ENCODE measurements around the gene CACFD1.

CACFD1 gene

GRCh38 chr9:133514460-133515239 lies 54.9 kb downstream of the CACFD1 start:
- H3K4me3 ChIP-seq (ENCODE audit: low read depth, low read length), result no peak overlapping the region
- ChIA-PET CTCF (no interaction called here), POLR2A (no interaction called here)
- DNase-seq (ENCODE audit: low read depth, low spot score), result no peak
- TF ChIP-seq, protein P1, sequence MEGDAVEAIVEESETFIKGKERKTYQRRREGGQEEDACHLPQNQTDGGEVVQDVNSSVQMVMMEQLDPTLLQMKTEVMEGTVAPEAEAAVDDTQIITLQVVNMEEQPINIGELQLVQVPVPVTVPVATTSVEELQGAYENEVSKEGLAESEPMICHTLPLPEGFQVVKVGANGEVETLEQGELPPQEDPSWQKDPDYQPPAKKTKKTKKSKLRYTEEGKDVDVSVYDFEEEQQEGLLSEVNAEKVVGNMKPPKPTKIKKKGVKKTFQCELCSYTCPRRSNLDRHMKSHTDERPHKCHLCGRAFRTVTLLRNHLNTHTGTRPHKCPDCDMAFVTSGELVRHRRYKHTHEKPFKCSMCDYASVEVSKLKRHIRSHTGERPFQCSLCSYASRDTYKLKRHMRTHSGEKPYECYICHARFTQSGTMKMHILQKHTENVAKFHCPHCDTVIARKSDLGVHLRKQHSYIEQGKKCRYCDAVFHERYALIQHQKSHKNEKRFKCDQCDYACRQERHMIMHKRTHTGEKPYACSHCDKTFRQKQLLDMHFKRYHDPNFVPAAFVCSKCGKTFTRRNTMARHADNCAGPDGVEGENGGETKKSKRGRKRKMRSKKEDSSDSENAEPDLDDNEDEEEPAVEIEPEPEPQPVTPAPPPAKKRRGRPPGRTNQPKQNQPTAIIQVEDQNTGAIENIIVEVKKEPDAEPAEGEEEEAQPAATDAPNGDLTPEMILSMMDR (IDR thresholded peaks at IDR 0.05; ENCODE audit: insufficient read depth, low read length, missing control alignments), result no peak

DNA sequence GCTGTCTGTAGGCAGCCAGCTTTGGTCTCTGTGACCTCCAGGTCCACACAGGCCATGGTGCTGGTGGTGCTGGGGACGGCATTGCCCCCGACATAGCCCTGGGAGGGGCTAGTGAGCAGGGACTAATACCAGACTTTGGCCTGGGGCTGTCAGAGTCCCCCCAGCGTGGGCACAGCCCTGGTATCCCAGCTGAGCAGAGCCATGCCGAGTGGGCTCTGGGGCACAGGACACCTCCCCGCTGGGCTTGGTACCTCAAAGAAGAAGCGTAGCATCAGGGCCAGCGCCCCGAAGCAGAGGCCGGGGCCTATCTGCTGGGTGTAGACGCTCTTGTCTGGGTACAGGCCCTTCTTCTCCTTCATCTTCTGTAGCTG lies 55.4 kb downstream of the CACFD1 start:
- POLR2A ChIA-PET, result no interaction called here
- no peak overlapping the region for H3K4me3 ChIP-seq (ENCODE audit: low read depth, low read length)
- DNase-seq (ENCODE audit: low read depth, low spot score), result no peak
- TF ChIP-seq, protein P1 (IDR thresholded peaks at IDR 0.05; ENCODE audit: insufficient read depth, low read length, missing control alignments), result no peak
- CTCF ChIA-PET, result no interaction called here

GRCh38 chr9:133515615-133516255 lies 56.0 kb downstream of the CACFD1 start:
- no peak overlapping the region for H3K4me3 ChIP-seq (ENCODE audit: low read depth, low read length)
- CTCF ChIA-PET, result no interaction called here
- TF ChIP-seq, protein P1 (IDR thresholded peaks at IDR 0.05; ENCODE audit: insufficient read depth, low read length, missing control alignments), result no peak
- no peak for DNase-seq (ENCODE audit: low read depth, low spot score)
- POLR2A ChIA-PET, result no interaction called here

DNA sequence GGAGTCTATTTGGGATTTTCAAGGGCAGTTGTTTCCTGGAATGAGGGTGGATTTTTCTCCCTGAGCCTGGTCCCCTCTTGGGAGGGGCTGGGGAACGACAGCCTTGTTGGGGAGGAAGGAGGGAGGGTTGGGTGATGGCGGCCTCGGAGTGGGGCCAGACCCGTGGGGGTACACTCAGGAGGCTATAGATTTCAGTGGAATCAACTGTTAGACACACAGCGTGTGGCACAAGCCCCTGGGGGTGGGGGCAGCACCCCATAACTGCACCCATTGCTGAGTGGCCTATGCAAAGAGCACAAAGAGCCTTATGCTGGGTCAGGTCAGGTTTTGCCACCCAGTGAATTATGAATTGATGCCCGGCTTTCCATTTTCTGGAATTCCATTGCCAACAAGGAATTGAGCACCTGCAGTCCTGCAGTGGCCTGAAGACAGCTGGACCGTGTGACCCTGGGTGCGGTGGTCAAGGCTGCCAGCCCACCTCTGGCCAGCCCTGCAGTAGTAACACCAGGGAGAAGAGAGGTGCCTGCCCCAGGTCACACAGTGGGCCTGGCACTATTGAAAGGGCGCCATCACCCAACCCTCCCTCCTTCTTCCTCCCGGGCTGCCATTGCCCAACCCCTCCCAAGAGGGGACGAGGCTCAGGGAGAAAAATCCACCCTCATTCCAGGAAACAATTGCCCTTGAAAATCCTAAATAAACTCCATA lies 56.6 kb downstream of the CACFD1 start:
- DNase-seq (ENCODE audit: low read depth, low spot score), result no peak
- TF ChIP-seq, protein P1 (IDR thresholded peaks at IDR 0.05; ENCODE audit: insufficient read depth, low read length, missing control alignments), result no peak
- ChIA-PET POLR2A (no interaction called here), CTCF (no interaction called here)
- H3K4me3 ChIP-seq (ENCODE audit: low read depth, low read length), result no peak overlapping the region

DNA sequence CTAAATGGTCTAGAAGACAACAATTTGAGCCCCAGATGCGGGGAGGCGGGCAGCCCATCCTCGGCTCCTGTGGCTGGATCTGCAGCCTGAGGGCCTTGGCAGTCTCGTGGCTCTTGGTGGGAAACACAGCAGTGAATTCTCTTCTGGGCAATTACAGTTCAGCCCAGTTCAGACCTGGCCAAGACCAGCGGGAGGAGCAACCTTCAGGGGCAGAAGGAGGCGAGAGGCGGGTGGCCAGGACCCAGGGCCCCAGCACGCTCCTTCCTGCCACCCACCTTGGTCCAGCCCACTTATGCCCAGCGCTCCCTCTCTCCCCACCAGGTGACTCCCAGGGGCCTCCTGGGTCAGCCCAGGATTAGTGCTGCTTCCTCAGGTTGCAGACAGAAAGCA lies 57.2 kb downstream of the CACFD1 start:
- POLR2A ChIA-PET, result no interaction called here
- TF ChIP-seq, protein P1 (IDR thresholded peaks at IDR 0.05; ENCODE audit: insufficient read depth, low read length, missing control alignments), result no peak
- no peak overlapping the region for H3K4me3 ChIP-seq (ENCODE audit: low read depth, low read length)
- CTCF ChIA-PET, result no interaction called here
- DNase-seq (ENCODE audit: low read depth, low spot score), result no peak

DNA sequence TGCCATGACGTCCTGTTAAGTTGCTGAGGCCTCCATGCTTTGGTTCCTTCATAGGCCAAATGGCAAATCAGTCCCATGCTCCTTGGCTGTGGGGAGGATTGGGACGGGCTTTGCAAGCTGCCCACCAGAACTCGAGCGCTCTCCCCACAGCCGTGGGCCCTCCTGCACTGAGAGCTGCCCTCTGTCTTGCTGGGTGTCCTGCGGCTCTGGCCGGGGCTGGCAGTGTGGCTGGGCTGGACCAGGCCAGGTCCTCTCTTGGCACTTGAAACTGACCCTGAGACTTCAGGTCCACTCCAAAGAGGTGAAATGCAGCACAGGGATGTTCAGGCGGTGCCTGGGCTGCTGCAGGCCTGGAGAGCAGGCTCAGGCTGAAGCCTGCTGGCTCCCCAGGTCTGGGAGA lies 57.9 kb downstream of the CACFD1 start:
- ChIA-PET CTCF (interaction anchor here (1.3 kb wide), 1 partner anchor 31 kb away, joined by 5 read pairs; no protein-coding TSS in a partner anchor), POLR2A (no interaction called here)
- TF ChIP-seq, protein P1 (IDR thresholded peaks at IDR 0.05; ENCODE audit: insufficient read depth, low read length, missing control alignments), result no peak
- no peak for DNase-seq (ENCODE audit: low read depth, low spot score)
- no peak overlapping the region for H3K4me3 ChIP-seq (ENCODE audit: low read depth, low read length)
